ENCODE data around the gene ETV3. TPM values are rescaled to one million over a fixed set of nuclear protein-coding genes. Genes with fewer than 3 reads are reported as not detected.

The ETV3 gene
- total and polyA plus RNA-seq, 2 of the 13 experiments (the other 11 are each of a cell fraction or from before 2014, with no cell fraction given) = 4.2 to 5.8 TPM

DNA sequence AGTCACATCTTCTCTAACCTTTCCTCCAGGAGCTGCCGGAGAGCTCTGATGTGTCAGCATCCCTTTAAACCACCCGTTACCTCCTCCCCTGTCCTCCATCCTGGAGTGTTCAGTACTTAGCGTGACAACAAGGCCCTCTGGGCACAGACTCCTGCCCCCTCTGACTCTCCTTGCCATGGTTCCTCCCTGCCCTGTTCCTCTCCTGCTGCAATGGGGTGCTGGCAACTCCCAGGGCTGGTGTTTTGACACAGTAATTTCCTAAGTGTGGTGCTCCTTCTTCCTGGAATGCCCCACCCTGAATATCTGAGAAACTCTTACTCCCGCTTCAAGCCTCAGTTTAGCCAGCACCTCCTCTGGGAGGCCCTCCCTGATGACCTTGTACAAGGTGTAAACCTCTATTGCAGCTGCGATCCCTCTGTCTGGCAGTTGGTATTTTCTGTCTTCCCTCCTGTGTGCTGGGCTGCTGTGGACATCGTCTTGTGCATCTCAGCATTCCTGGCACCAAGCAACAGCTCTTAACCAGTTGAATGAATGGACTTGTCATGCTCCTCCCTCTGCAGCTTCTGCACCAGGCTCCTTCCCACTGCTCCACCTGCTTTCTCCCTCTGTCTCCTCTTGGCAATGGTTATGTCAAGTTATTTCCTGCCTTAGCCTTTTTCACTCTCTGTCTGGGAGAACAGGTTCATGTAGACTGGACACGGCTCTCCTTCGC is 48.2 kb upstream of the ETV3 start (continued):
- TF ChIP-seq GPBP1L1 (CRISPR knock-in tag; IDR thresholded peaks at IDR 0.05) = no peak
- TF ChIP-seq ZNF839 (CRISPR knock-in tag; IDR thresholded peaks at IDR 0.05; ENCODE audit: borderline replicate concordance) = no peak
- no peak for TF ChIP-seq ZNF512B (CRISPR knock-in tag; IDR thresholded peaks at IDR 0.05; ENCODE audit: borderline replicate concordance)
- TF ChIP-seq, protein P1, sequence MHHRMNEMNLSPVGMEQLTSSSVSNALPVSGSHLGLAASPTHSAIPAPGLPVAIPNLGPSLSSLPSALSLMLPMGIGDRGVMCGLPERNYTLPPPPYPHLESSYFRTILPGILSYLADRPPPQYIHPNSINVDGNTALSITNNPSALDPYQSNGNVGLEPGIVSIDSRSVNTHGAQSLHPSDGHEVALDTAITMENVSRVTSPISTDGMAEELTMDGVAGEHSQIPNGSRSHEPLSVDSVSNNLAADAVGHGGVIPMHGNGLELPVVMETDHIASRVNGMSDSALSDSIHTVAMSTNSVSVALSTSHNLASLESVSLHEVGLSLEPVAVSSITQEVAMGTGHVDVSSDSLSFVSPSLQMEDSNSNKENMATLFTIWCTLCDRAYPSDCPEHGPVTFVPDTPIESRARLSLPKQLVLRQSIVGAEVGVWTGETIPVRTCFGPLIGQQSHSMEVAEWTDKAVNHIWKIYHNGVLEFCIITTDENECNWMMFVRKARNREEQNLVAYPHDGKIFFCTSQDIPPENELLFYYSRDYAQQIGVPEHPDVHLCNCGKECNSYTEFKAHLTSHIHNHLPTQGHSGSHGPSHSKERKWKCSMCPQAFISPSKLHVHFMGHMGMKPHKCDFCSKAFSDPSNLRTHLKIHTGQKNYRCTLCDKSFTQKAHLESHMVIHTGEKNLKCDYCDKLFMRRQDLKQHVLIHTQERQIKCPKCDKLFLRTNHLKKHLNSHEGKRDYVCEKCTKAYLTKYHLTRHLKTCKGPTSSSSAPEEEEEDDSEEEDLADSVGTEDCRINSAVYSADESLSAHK (CRISPR knock-in tag; IDR thresholded peaks at IDR 0.05; ENCODE audit: borderline replicate concordance) = no peak
- TF ChIP-seq FOXO1 (CRISPR knock-in tag; IDR thresholded peaks at IDR 0.05) = no peak
